Measurements from ENCODE around the gene ACTN1.

The ACTN1 gene

DNA sequence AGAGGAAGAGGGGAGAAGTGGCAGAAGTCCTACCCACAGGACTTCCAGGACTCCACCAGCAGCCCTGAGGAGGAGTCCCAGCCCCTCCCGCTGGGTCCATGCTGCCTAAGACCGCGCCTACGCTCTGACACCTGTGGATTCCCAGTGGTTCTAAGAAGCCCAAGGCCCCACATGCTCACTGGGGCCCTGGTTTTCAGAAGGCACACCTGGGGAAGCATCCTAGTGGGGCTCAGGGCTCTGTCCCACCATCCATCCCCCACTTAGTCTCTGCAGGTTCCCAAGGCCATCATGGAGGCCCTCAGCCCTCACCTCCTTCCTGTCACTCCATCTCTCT, 32.6 kb downstream of the ACTN1 start:
- Mint-ChIP-seq H3K27me3 (ENCODE audit: low read depth) (no peaks in the 10 kb centered on the region), H3K9me3 (no peaks in the 10 kb centered on the region), H3K4me3 (no peak overlapping the region), H3K36me3 (ENCODE audit: low read depth) (peaks cover 1% of the 10 kb centered on the region), H3K27ac (no peak overlapping the region), H3K4me1 (ENCODE audit: low read depth) (peaks cover 17% of the 10 kb centered on the region)
- DNase-seq (ENCODE audit: low spot score), result no peak

DNA sequence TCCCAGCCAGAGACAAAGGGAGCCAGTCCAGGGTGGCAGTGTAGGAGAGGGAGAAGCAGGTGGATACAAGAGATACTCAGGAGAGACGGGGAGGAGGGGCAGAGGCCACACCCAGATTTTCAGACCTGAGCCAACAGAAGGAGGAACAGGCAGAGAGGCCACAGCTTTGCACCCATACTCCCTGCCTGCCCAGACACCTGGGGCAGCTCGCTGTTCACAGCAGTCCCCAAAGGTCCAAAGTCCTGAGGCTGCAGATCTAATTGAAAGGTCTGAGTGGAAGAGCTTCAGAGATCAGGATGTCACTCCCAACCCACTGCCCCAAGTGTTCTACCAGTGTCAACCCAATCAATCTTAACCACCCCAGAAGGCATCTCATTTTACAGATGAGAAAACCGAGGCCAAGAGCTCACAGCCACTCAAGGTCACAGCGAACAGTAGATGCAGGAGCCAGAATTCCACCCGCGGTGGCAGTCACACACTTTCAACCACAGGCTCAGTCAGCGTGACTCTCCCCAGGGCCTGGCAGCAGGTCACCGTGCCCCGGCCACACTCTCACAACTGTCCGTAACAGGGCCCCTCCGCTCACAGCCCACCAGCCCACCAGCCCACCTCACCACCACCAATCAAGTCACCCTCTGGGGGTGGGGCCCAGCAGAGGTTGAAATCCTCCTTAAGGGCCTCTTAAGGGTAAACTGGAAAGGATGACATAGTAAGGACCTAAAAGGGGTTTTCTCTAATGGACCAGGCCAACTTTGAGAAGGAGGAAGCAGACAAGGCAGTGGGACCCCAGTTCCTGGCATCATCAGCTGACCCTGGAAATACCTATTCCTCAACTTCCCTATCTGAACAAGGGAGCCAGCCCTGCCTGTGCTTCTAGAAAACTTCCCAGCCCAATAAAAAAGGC, 33.3 kb downstream of the ACTN1 start:
- H3K36me3 Mint-ChIP-seq (ENCODE audit: low read depth), result peaks cover 1% of the 10 kb centered on the region
- no peak overlapping the region for H3K4me3 Mint-ChIP-seq
- no peaks in the 10 kb centered on the region for H3K27me3 Mint-ChIP-seq (ENCODE audit: low read depth)
- no peak overlapping the region for H3K27ac Mint-ChIP-seq
- DNase-seq (ENCODE audit: low spot score), result no peak
- H3K9me3 Mint-ChIP-seq, result no peaks in the 10 kb centered on the region
- peaks cover 15% of the 10 kb centered on the region for H3K4me1 Mint-ChIP-seq (ENCODE audit: low read depth)

DNA sequence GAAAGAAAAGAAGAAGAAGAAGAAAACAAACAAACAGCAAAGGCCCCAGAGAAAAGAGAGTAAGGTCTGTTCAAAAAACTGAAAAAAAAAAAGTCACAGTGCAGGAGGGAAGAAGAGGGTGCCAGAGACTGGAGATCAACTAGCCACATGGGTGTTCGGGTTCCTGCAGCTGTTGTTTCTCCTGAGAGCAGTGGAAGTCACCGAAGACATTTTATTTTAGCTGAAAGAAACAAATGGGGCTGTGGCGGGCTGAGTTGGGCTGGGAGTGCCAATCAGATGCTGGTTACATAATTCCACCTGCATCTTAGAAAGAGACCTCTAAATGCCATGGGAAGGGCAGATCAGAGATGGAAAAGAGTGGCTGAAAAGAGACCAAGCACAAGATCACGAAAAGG, 33.9 kb downstream of the ACTN1 start:
- DNase-seq (ENCODE audit: low spot score), result no peak
- Mint-ChIP-seq H3K27ac (peak overlapping the region; percentile 24), H3K27me3 (ENCODE audit: low read depth) (no peaks in the 10 kb centered on the region), H3K9me3 (no peaks in the 10 kb centered on the region), H3K36me3 (ENCODE audit: low read depth) (peaks cover 1% of the 10 kb centered on the region), H3K4me3 (no peak overlapping the region), H3K4me1 (ENCODE audit: low read depth) (peaks cover 13% of the 10 kb centered on the region)

DNA sequence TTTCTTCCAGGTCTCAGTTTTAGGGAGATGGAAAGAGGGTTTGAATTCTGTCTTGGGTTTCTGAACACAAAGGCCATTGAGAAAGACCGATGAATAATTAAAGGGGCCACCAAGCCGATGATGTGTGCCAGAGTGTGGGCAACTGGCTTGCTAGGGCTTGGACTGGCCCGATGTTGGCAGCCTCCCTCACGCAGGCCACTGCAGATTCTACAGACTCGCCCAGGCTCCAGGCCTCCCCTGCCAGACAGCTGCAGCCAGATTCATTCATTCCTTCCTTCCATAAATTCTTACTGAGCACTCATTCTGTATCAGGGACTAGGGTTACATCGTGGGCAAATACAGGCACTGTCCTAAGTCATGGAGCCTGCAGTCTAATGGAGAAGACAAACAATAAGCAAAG, 34.9 kb downstream of the ACTN1 start:
- DNase-seq (ENCODE audit: low spot score), result no peak
- no peak overlapping the region for H3K4me3 Mint-ChIP-seq
- no peak overlapping the region for H3K27ac Mint-ChIP-seq
- H3K9me3 Mint-ChIP-seq, result no peaks in the 10 kb centered on the region
- no peaks in the 10 kb centered on the region for H3K27me3 Mint-ChIP-seq (ENCODE audit: low read depth)
- H3K4me1 Mint-ChIP-seq (ENCODE audit: low read depth), result peaks cover 10% of the 10 kb centered on the region
- no peaks in the 10 kb centered on the region for H3K36me3 Mint-ChIP-seq (ENCODE audit: low read depth)

DNA sequence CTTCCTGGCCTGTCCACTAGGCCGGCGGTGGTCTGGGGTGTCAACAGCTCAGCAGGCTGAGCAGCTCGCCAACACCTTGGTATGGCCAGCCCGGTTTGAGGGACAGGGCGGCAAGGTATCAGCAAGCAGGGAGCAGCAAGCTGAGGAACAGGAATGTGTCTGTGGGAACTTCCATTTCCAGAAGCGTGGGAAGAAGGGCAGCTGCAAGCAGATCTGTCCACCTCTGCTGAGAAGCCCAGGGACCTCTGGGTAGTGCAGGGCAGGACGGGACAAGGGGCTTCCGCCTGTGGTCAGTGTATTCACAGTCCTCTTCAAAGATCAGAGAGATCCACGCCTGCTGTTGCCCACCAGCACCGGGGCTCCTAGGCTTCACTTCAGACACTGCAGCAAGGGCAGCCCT, 36.0 kb downstream of the ACTN1 start:
- Mint-ChIP-seq H3K27ac (no peak overlapping the region), H3K36me3 (ENCODE audit: low read depth) (no peaks in the 10 kb centered on the region)

DNA sequence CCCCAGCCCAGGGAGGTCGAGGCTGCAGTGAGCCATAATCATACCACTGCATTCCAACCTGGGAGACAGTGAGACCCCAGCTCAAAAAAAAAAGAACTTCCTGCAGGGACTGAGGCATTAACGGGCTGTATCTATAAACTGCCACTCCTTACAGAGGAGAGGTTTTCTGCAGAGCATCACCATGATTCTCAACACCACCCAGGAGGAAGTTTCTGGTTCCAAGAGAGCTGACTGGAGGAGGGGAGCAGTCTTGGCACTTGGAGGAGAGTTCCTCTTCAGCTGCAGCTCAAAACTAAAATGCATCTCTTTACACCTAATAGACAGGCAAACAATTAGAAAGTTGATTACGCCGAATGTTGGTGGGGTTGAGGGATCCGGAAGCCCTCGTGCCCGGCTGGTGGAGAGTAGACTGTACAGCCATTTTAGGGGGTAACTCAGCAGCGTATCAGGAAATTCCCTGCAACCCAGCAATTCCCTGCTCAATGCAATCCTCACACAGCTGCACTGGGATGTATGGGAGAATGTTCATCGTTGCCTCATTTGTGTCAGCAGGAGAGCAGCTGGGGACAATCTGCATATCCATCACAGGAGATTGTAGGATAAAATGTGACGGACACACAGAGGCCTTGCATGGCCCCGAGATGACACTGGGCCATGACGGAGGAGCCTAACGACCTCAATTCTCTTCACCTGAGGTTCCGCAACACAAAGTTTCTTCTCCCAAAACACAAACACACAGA, 36.6 kb downstream of the ACTN1 start:
- H3K4me3 Mint-ChIP-seq, result no peak overlapping the region
- peaks cover 17% of the 10 kb centered on the region for H3K4me1 Mint-ChIP-seq (ENCODE audit: low read depth)
- no peak overlapping the region for H3K27ac Mint-ChIP-seq
- no peak for DNase-seq (ENCODE audit: low spot score)
- H3K36me3 Mint-ChIP-seq (ENCODE audit: low read depth), result no peaks in the 10 kb centered on the region
- H3K27me3 Mint-ChIP-seq (ENCODE audit: low read depth), result no peaks in the 10 kb centered on the region
- H3K9me3 Mint-ChIP-seq, result no peaks in the 10 kb centered on the region

More for the DNA sequence above, 36.0 kb downstream of the ACTN1 start:
- no peak for DNase-seq (ENCODE audit: low spot score)
- no peak overlapping the region for H3K4me3 Mint-ChIP-seq
- H3K9me3 Mint-ChIP-seq, result no peaks in the 10 kb centered on the region
- H3K27me3 Mint-ChIP-seq (ENCODE audit: low read depth), result no peaks in the 10 kb centered on the region
- H3K4me1 Mint-ChIP-seq (ENCODE audit: low read depth), result peaks cover 12% of the 10 kb centered on the region

DNA sequence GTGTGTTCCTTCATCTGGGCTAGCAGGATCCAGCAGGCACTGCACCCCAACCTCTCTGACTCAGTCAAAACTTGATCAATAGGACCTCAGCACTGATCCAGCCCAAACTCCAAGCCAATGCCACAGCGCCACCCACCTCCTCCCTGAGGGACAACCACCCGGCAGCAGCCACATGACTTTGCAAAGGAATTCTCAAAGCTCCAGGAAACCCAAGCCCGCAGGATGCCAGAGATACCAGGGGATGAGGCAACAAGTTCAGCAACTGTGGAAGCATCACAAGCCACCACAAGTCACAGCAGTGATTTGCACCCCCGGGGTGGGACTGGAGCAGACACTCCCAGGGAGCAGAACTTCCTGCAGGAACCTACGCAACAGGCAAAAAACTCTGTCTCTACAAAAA, 37.3 kb downstream of the ACTN1 start:
- no peaks in the 10 kb centered on the region for H3K27me3 Mint-ChIP-seq (ENCODE audit: low read depth)
- DNase-seq (ENCODE audit: low spot score), result no peak
- H3K36me3 Mint-ChIP-seq (ENCODE audit: low read depth), result no peaks in the 10 kb centered on the region
- peaks cover 17% of the 10 kb centered on the region for H3K4me1 Mint-ChIP-seq (ENCODE audit: low read depth)
- H3K4me3 Mint-ChIP-seq, result no peak overlapping the region
- no peaks in the 10 kb centered on the region for H3K9me3 Mint-ChIP-seq
- H3K27ac Mint-ChIP-seq, result no peak overlapping the region

DNA sequence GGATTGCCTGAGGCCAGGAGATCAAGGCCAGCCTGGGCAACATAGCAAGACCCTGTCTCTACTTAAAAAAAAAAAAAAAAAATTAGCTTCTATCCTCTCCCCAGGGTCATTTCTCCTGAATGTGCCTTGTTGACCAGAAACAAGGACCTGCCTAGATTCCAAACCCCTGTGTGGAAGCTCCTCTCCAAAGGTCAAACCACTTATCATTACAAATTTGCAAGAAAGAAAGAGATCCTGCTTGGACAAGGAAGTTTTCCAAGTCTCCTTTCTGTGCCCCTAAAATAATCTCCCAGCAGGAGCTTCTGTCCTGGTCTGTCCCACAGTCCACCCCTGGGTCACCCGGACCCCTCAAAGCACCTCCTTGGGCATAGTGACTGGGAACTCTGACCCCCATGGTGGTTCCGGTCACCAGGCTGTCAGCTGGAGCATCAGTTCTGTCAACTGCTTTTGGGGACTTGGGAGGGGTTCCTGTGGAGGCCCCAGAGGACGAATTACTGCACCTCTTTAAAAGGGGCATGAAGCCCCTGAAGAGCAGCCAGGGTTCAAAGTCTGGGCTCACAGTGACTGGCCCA, 38.4 kb downstream of the ACTN1 start:
- no peak overlapping the region for H3K27ac Mint-ChIP-seq
- no peak overlapping the region for H3K4me3 Mint-ChIP-seq

DNA sequence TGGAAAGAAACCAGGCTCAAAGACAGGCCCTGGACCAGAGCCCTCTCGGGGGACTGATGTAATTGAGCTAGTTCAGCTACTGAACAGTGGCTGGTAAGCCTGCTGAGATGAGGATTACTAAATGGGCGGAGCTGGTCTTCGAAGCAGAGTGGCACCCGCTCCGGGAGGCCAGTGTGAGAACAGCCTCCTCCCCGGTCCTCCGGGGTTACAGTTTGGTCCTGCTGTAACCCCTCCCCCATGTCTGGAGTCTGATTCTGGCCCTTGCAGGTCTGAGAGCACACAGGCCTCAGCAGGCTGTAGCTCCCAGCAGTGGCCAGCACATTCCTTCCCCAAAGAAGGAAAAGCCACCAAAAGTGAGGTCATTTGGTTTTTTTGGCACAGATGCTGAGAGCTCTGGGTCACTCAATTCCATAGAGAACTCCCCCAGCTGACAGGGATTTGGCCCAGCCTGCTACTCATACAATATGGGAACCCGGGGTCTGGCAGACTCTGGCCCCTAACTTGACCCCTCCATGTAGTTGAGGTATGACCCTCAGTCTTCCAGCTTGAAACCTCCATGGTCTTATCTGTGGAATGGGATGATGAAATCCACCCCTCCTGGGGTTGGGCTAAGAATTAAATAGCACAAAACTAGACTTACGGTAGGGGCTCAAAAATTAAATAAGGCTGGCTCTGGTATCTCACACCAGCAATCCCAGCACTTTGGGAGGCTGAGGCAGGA, 39.0 kb downstream of the ACTN1 start:
- H3K4me1 Mint-ChIP-seq (ENCODE audit: low read depth), result peaks cover 17% of the 10 kb centered on the region
- H3K27ac Mint-ChIP-seq, result no peak overlapping the region
- H3K36me3 Mint-ChIP-seq (ENCODE audit: low read depth), result no peaks in the 10 kb centered on the region
- no peak overlapping the region for H3K4me3 Mint-ChIP-seq
- no peaks in the 10 kb centered on the region for H3K27me3 Mint-ChIP-seq (ENCODE audit: low read depth)
- no peaks in the 10 kb centered on the region for H3K9me3 Mint-ChIP-seq
- DNase-seq (ENCODE audit: low spot score), result no peak

More for the DNA sequence above, 38.4 kb downstream of the ACTN1 start:
- H3K4me1 Mint-ChIP-seq (ENCODE audit: low read depth), result peaks cover 19% of the 10 kb centered on the region
- H3K27me3 Mint-ChIP-seq (ENCODE audit: low read depth), result no peaks in the 10 kb centered on the region
- no peak for DNase-seq (ENCODE audit: low spot score)
- H3K9me3 Mint-ChIP-seq, result no peaks in the 10 kb centered on the region
- no peaks in the 10 kb centered on the region for H3K36me3 Mint-ChIP-seq (ENCODE audit: low read depth)

DNA sequence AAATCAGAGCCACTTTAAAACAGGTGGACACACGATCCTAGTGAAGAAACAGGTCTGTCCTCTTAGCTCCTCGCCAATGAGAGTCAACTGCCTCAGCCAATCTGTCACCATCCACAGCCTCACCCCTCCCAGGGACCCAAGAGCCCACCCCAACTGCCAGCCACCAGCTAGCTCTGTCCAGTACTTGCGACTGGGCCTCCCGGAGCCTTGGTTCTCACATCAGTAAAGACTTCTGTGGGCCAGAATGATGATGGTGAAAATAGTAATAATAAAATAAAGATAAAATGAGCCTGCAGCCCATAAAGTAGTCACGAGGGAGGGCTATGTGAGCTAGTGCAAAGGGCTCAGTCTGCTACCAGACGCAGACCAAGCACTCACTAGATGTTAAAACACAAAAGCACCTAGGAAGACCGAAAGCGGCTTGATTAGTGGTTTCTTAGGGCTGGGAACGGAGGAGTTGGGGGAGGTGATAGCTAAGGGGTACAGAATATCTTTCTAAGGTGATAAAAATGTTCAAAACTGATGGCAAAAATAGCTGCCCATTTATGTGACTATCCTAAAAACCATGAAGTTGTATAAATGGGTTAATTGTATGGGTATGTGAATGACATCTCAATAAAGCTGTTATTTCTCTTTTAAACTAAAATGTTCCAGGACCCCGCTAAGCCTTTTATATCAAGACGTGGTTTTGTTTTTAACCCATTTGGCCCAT, 39.8 kb downstream of the ACTN1 start:
- Mint-ChIP-seq H3K4me3 (no peak overlapping the region), H3K9me3 (no peaks in the 10 kb centered on the region), H3K27me3 (ENCODE audit: low read depth) (no peaks in the 10 kb centered on the region), H3K4me1 (ENCODE audit: low read depth) (peaks cover 16% of the 10 kb centered on the region), H3K27ac (no peak overlapping the region), H3K36me3 (ENCODE audit: low read depth) (no peaks in the 10 kb centered on the region)
- no peak for DNase-seq (ENCODE audit: low spot score)

DNA sequence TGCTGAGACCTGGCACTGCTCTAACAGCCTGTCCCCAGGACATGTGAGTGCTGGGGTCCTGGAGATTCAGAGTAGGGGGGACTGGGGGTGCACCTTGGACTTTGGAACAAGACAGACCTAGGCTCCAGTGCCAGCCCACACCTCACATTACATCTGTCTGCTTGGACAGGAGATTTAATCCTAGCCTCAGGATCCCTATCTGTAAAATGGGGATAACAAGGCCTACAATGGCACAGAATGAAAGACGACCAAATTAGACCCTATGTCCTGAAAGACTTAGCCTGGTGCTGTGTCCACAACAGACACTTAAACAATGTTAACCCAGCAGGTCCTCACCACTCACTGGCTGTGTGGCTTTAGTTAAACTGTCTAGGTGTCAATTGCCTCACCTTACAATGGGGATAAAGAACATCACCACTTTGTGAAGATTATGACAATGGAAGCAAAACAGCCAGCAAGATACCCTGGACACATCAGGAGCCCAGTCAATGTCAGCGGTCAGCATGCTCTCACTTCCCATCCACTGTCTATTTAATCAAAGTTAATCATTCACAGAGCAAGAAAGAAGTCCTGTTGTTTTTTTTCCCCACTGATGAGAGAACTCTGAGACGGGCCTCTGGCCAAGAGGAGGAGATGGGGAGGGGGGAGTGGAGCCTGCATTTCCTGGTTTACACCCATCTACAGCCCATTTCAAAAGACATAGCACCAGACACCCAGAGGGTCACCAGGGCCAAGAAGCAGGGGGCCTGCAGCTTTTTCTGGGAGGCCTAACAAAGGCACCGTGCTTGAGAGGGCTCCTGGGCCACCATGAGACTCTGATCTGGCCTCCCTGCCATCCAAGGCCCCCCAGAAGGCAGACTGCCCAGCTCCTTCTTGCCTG, 40.6 kb downstream of the ACTN1 start:
- Mint-ChIP-seq H3K36me3 (ENCODE audit: low read depth) (no peaks in the 10 kb centered on the region), H3K27me3 (ENCODE audit: low read depth) (no peaks in the 10 kb centered on the region), H3K4me1 (ENCODE audit: low read depth) (peaks cover 16% of the 10 kb centered on the region), H3K27ac (no peak overlapping the region), H3K4me3 (no peak overlapping the region), H3K9me3 (no peaks in the 10 kb centered on the region)
- DNase-seq (ENCODE audit: low spot score), result no peak

DNA sequence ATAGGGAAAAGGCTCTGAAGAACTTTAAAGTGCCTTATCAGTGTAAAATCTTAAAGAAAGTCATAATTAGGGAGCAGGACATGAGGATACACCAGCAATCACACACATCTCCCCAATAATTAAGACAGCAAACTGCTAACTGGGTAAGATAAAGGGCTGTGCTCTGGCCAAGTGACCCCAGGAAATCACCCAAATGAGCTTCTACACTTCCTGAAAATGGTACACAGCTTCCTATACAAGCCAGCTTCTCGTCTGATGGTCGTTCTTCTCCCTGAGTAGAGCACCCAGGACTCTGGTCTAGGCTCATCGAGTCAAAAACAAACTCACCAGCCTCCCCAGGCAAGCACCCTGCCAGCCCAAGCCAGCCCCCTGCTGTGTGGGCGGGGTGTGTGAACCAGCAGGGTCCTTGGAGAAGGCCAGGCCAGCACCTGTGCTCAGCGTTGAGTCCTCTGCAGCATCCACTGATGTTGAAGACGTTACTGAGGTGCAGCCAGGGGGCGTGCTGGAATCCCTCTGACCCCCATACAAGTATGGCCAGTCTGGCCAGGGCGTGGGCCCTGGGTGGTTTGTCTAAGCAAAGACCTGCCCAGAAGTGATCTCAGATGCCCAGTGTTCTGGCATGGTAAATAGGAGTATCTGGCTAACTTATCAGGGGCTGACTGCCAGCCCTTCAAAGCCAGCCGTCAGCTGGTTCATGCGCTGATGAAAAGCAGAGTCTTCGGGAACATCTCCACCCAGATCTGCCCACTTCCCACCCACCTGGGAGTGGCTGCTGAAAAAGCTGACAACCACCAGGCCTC, 41.4 kb downstream of the ACTN1 start:
- no peak overlapping the region for H3K4me3 Mint-ChIP-seq
- peaks cover 20% of the 10 kb centered on the region for H3K4me1 Mint-ChIP-seq (ENCODE audit: low read depth)
- no peaks in the 10 kb centered on the region for H3K9me3 Mint-ChIP-seq
- H3K27me3 Mint-ChIP-seq (ENCODE audit: low read depth), result no peaks in the 10 kb centered on the region
- no peak for DNase-seq (ENCODE audit: low spot score)
- no peaks in the 10 kb centered on the region for H3K36me3 Mint-ChIP-seq (ENCODE audit: low read depth)
- no peak overlapping the region for H3K27ac Mint-ChIP-seq

All from T-helper 2 cell treated with Interferon-gamma antibody and Interleukin-4, amounts not matched to agents 5 μg/mL and 100 μg/mL, for 36 hours (primary cell).